Suprapubic skin (tissue), 3 donors: Measurements from ENCODE around the gene DNAAF9.

Experiments
- CTCF ChIP-seq, 2 donors: fragments of 200-600 bp in 1 of 2; fragments of 450-650 bp in 1 of 2; sonication (generic) in 1 of 2; IDR thresholded peaks; one replicate each; pipeline ENCODE4 v1.5.1; 2016 to 2019; ENCODE audit warnings: antibody characterized with exemption in 2 of 2, mild to moderate bottlenecking in 1 of 2, moderate library complexity in 1 of 2
- POLR2A ChIP-seq, 2 donors: fragments of 450-650 bp; IDR thresholded peaks; one replicate each; pipeline ENCODE4 v1.6.1; 2017; ENCODE audit warnings: antibody characterized with exemption in 2 of 2, mild to moderate bottlenecking in 2 of 2, moderate library complexity in 2 of 2

DNA sequence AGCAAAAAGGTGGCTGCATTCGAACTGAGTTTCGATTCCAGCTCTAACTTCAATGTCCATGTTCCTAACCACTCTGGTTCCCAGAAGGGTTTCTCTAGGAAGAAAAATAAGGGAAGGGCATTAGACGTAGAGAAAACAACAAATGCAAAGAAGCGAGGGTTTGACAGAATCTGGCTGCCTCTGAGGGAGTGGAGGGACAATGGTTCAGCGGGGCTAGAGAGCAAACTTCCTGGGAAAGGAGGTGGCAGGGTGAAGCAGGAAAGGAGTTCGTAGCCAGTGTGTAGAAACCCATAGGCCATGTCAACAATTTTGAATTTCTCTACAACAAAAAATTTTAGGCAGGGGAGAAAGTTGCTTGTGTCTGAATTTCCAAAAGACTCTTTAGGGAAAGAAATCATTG lies 14.5 kb upstream of the DNAAF9 start:
- TF ChIP-seq CTCF (IDR thresholded peaks at IDR 0.05) = no peak
- TF ChIP-seq POLR2A (IDR thresholded peaks at IDR 0.05) = no peak
